HG03521 (cell line): ENCODE measurements around the gene NUDT22.

Experiments
- ATAC-seq: cut with Tn5 transposase; IDR thresholded peaks from one replicate; pipeline ENCODE4 v1.9.1; 2021; ENCODE audit warnings: mild to moderate bottlenecking, moderate library complexity; ENCODE audit not compliant: unreplicated experiment

NUDT22 gene

DNA sequence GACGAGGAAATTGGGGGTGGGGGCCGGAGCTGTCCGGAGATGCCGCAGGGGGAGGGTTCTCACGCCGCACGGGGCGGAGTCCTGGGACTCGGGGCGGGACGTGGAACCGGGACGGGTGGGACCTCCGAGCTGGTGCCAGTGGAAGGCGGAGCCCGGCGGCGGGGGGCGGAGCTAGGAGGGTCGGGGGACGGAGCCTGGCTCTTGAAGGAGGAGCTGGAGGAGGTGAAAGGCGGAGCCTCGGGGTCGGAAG is 15.1 kb downstream of the NUDT22 start:
- peak; percentile 67 for ATAC-seq

DNA sequence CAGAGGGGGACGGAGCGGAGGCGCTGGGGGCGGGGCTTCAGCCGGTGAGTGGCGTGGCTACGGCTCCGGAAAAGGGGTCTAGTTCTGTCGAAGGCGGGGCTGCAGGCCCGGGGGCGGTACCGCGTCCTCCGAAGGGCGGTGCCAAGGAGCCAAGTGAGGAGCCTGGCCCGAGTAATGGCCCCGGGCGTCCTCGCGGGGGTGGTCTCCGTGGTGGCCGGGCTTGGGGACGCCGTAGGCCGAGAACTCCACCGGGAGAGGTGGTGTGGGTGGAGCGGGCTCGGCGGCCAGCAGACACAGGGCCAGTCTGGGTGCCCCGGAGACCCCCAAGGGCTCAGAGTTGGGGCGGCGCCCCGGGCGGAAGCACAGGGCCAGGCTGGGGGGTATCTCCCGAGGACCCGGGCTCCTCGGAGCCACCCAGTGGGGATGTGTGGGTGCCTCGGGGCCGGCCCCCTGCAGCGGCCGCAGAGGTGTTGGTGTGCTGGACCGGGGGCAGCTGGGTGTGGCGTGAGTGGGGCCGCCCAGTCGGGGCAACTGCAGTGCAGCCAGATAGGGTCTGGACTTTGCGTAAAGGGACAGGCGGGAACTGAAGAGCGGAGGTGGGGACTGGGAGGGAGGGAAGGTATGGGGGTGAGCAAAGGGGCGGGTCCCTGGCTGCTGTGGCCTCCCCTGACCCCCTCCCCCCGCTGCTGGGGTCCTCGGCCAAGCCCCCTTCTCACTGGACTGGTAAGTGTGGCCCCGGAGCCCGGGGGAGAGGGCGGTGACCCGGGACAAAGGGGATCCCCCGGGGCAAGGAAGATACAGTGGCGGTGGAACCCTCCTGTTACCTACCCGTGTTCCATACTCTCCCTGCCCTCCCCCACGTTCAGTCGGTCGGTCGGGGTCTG is 15.7 kb downstream of the NUDT22 start:
- peak; percentile 5 for ATAC-seq

- no peak for ATAC-seq
These were observed 17.3 kb downstream of the NUDT22 start for GRCh38 chr11:64243236-64243854.

- ATAC-seq, result no peak
These were observed 18.0 kb downstream of the NUDT22 start for GRCh38 chr11:64244107-64244506.

GRCh38 chr11:64244966-64245365 is 18.9 kb downstream of the NUDT22 start:
- ATAC-seq, result no peak

- no peak for ATAC-seq
These were observed 19.3 kb downstream of the NUDT22 start for GRCh38 chr11:64245401-64245796.

DNA sequence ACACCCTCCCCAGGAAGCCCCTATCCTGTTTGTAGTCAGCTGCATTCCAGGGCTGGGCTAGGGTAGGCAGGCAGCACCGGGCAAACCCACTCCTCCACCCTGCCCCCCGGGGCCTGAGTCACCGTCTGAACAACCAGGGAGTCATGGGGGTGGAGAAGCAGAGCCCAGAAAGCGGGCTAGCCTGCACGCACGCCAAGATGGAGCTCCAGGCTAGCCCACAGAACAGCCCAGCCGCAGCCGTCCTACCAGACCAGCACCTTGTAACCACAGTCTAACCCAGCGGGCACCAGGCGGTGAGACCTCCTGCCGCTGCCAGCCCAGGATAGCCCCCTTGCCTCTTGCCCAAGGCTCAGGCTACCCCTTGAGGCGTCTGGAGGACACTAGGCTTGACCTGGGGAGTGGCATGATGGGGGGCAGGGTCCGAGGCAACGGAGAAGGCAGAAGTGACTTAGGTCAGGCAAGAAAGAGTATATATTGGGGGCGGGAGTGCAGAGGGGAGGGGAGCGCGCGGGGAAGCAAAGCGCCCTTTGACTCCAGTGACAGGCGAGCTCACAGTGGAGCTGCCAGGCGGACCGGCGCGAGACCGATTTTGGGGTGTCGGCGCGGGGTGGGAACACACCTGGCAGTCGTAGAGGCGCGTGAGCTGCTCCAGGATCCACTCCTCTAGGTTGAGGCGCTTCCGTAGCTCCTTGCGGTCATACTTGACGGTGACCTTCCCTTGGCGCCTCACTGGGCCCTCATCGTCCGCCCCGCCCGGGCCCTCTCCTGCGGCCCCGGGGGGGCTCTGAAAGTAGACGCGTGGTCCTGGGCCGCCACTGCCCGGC is 19.9 kb downstream of the NUDT22 start:
- no peak for ATAC-seq

GRCh38 chr11:64246621-64246870 is 20.5 kb downstream of the NUDT22 start:
- ATAC-seq, result peak; percentile 17

- ATAC-seq, result peak; percentile 34
These were observed 21.0 kb downstream of the NUDT22 start, which contains the start of gene PPP1R14B for GRCh38 chr11:64246871-64247728. TSS of gene PPP1R14B (minus strand) at chr11:64246943. CDS start at chr11:64246673, 270 bp downstream.

DNA sequence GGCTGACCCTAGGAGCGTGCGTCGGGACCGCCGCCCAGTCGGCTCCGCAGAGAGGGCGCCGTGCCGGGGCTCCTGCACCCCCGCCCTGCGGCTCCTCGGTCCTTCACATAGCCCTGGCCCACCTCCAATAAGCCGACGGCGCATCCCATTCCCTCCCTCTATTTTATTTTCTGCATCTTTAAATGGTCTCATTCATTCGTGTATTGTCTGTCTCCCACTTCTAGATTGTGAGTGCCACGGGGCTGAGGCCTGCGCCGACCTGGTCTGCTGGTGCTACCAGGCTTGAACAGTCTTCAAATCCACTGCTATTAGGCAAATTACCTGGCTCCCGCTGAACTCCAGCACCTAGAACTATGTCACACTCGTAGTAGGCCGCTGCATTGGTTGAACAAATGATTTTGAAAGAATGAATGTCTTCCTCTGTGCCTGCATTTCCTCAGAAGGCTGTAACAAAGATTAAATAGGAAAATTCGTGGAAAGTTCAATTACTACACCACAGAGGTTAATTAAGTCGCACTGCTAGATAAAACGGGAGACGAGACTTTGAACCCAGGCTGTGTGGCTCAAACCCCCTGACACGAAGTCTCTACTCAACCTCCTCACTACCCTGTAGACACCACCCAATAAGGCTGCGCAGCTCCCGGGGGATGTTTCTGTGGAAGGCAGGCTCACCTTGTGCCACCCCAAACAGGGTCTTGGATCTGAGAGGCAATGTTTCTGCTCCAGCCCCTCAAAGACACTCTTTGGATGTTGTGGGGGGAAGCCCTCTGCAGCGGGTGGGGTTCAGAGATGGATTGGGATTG is 21.9 kb downstream of the NUDT22 start:
- ATAC-seq, result no peak

DNA sequence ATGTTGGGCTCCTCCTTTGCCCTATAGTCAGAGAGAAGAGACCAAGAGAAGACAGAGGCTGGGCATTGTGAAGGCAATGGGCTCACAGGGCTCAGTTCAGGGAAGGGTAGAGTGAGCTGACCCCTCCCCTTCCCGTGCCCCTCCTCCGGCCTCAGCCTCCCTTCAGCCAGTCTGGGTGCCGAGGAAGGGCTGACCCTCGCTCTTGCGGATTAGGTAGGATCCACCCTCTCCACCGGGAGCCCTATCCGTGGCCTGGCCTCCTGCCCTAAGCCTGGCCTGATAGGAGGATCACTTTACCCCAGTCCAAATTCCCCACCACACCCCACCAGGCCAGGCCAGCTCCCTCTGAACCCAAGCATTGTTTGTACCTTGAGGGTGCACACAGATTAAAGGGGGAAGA is 22.5 kb downstream of the NUDT22 start:
- ATAC-seq, result no peak

DNA sequence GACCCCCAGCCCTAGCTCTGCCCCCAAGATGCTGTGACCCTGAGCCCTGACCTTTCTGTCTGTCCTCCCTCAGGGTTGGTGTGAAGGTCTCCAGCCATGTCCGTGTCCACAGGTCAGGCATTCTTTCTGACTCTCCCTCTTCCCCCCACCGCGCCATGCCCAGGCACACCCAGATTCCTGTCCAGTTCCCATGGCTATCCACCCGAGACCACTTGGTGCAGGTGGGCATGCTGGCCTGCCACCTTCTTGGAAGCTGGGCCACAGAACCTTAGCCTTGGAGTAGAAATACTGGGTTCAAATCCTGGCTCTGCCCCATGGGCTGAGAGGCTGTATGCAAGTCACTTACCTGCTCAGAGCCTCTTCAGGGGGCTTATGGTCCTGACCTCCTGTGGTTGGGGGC is 23.0 kb downstream of the NUDT22 start:
- no peak for ATAC-seq

- ATAC-seq, result no peak
These were observed 23.7 kb downstream of the NUDT22 start for GRCh38 chr11:64249563-64250414.

DNA sequence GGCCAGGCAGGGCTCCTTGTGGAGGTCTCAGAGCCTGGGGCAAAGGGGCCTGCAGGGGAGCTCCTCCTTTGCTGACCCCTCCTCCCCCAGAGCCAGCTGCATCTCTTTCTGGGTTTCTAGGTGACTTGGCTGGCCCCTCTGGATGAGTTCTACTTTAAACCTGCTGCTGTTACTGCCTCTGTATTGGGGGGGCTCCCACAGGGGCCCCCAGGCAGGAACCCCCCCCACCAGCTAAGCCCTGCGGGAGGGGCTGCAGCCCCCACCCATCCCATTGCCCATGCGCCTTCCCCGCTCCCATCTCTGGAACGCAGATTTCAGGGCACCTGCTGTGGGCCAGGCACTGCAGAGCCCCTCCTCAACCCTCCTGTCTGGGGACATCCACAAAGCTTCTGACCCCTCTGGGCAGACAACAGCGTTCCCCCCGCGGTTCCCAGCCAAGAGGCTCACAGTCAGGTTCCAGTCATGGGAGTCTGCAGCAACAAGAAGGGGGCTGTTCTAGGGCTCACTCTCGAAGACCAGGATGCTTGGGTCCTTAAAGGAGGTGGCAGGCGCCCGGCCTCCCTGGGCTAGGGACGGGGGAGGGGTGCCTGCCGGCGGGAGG is 24.4 kb downstream of the NUDT22 start:
- no peak for ATAC-seq

GRCh38 chr11:64251016-64251752 is 25.1 kb downstream of the NUDT22 start, which contains the start of gene PLCB3:
TSS of gene PLCB3 (plus strand) at chr11:64251530. CDS start at chr11:64251650, 120 bp downstream.
- ATAC-seq, result peak; percentile 42

- ATAC-seq, result no peak
These were observed 25.6 kb downstream of the NUDT22 start for GRCh38 chr11:64251753-64252002.

GRCh38 chr11:64252003-64252872 is 26.2 kb downstream of the NUDT22 start:
- ATAC-seq, result no peak
